ENCODE data around the gene KRT23.

Gene KRT23

GRCh38 chr17:40912486-40913210, 24.8 kb downstream of the KRT23 start:
- no peak overlapping the region for H3K27ac ChIP-seq
- H3K4me3 ChIP-seq (ENCODE audit: low read depth, low read length) = no peak overlapping the region
- H3K79me2 ChIP-seq = no peaks in the 10 kb centered on the region
- H3K27me3 ChIP-seq (ENCODE audit: control insufficient read depth, insufficient read depth, low read length) = no peaks in the 10 kb centered on the region
- H3K4me1 ChIP-seq = peaks cover 11% of the 10 kb centered on the region
- H3K36me3 ChIP-seq (ENCODE audit: control insufficient read depth, insufficient read depth, low read length) = no peaks in the 10 kb centered on the region
- no peak overlapping the region for H3K9ac ChIP-seq
- no peak overlapping the region for H2AFZ ChIP-seq
- H3K4me2 ChIP-seq (ENCODE audit: low read length) = no peak overlapping the region
- no peaks in the 10 kb centered on the region for H3K9me3 ChIP-seq (ENCODE audit: control insufficient read depth, low read length)
- no peak for TF ChIP-seq CTCF (IDR thresholded peaks at IDR 0.05)

- no peaks in the 10 kb centered on the region for H3K9me3 ChIP-seq (ENCODE audit: control insufficient read depth, low read length)
- H3K4me3 ChIP-seq (ENCODE audit: low read depth, low read length) = no peak overlapping the region
- no peak for TF ChIP-seq CTCF (IDR thresholded peaks at IDR 0.05)
- peak overlapping the region; percentile 51 for H3K27ac ChIP-seq
- H3K9ac ChIP-seq = no peak overlapping the region
- peaks cover 11% of the 10 kb centered on the region for H3K4me1 ChIP-seq
- H2AFZ ChIP-seq = peak overlapping the region; percentile 25
- H3K36me3 ChIP-seq (ENCODE audit: control insufficient read depth, insufficient read depth, low read length) = no peaks in the 10 kb centered on the region
- H3K79me2 ChIP-seq = no peaks in the 10 kb centered on the region
- H3K27me3 ChIP-seq (ENCODE audit: control insufficient read depth, insufficient read depth, low read length) = no peaks in the 10 kb centered on the region
- peak overlapping the region; percentile 2 for H3K4me2 ChIP-seq (ENCODE audit: low read length)
Measured at GRCh38 chr17:40910441-40910841, 27.0 kb downstream of the KRT23 start.

- Histone ChIP-seq H3K27ac (peak overlapping the region; percentile 51), H3K36me3 (ENCODE audit: control insufficient read depth, insufficient read depth, low read length) (no peaks in the 10 kb centered on the region), H3K4me1 (peaks cover 11% of the 10 kb centered on the region), H3K79me2 (no peaks in the 10 kb centered on the region), H3K4me3 (ENCODE audit: low read depth, low read length) (no peak overlapping the region), H3K27me3 (ENCODE audit: control insufficient read depth, insufficient read depth, low read length) (no peaks in the 10 kb centered on the region), H3K4me2 (ENCODE audit: low read length) (no peak overlapping the region), H3K9me3 (ENCODE audit: control insufficient read depth, low read length) (no peaks in the 10 kb centered on the region), H2AFZ (no peak overlapping the region), H3K9ac (no peak overlapping the region)
- no peak for TF ChIP-seq CTCF (IDR thresholded peaks at IDR 0.05)
Measured at GRCh38 chr17:40909755-40910154, 27.7 kb downstream of the KRT23 start.

GRCh38 chr17:40909351-40909750, 28.1 kb downstream of the KRT23 start:
- no peak overlapping the region for H3K4me3 ChIP-seq (ENCODE audit: low read depth, low read length)
- H3K27me3 ChIP-seq (ENCODE audit: control insufficient read depth, insufficient read depth, low read length) = no peaks in the 10 kb centered on the region
- no peaks in the 10 kb centered on the region for H3K9me3 ChIP-seq (ENCODE audit: control insufficient read depth, low read length)
- peak; percentile 76 for TF ChIP-seq CTCF (IDR thresholded peaks at IDR 0.05)
- H3K4me2 ChIP-seq (ENCODE audit: low read length) = no peak overlapping the region
- H3K27ac ChIP-seq = no peak overlapping the region
- peaks cover 11% of the 10 kb centered on the region for H3K4me1 ChIP-seq
- H3K36me3 ChIP-seq (ENCODE audit: control insufficient read depth, insufficient read depth, low read length) = no peaks in the 10 kb centered on the region
- no peak overlapping the region for H3K9ac ChIP-seq
- H2AFZ ChIP-seq = no peak overlapping the region
- H3K79me2 ChIP-seq = no peaks in the 10 kb centered on the region

GRCh38 chr17:40906613-40907012, 30.8 kb downstream of the KRT23 start:
- no peak overlapping the region for H3K27ac ChIP-seq

More at GRCh38 chr17:40906613-40907012, 30.8 kb downstream of the KRT23 start:
- Histone ChIP-seq H3K9ac (no peak overlapping the region), H3K79me2 (no peaks in the 10 kb centered on the region), H3K27me3 (ENCODE audit: control insufficient read depth, insufficient read depth, low read length) (no peaks in the 10 kb centered on the region), H3K4me1 (peaks cover 11% of the 10 kb centered on the region), H2AFZ (no peak overlapping the region), H3K4me2 (ENCODE audit: low read length) (no peak overlapping the region), H3K9me3 (ENCODE audit: control insufficient read depth, low read length) (no peaks in the 10 kb centered on the region), H3K4me3 (ENCODE audit: low read depth, low read length) (no peak overlapping the region), H3K36me3 (ENCODE audit: control insufficient read depth, insufficient read depth, low read length) (no peaks in the 10 kb centered on the region)
- TF ChIP-seq CTCF (IDR thresholded peaks at IDR 0.05) = no peak

Data from parathyroid adenoma (tissue), 2 donors.